NK-92 (cell line): ENCODE data around the gene TMEM38B.
"Not testable (repeated sequence)": the region's sequence is repeated elsewhere in the genome, so short reads cannot be mapped to it uniquely, and the experiment has no call there.

Experiments
- DNase-seq: peaks from one replicate; lab custom pipeline; 2025; ENCODE audit not compliant: unreplicated experiment; lab: John Stamatoyannopoulos, UW

TMEM38B gene

GRCh38 chr9:105714020-105714331, 19.6 kb downstream of the TMEM38B start:
- DNase-seq = no peak

- no peak for DNase-seq
Measured at GRCh38 chr9:105716146-105716545, 21.8 kb downstream of the TMEM38B start.

- no peak for DNase-seq
Measured at GRCh38 chr9:105722099-105722498, 27.8 kb downstream of the TMEM38B start.

- DNase-seq = no peak
Measured at GRCh38 chr9:105725370-105725769, 31.0 kb downstream of the TMEM38B start.

- DNase-seq = not testable (repeated sequence)
Measured at GRCh38 chr9:105728230-105728629, 33.9 kb downstream of the TMEM38B start.

GRCh38 chr9:105731420-105731819, 37.1 kb downstream of the TMEM38B start:
- DNase-seq = not testable (repeated sequence)

- no peak for DNase-seq
Measured at GRCh38 chr9:105735366-105735765, 41.0 kb downstream of the TMEM38B start.

GRCh38 chr9:105737205-105737604, 42.9 kb downstream of the TMEM38B start:
- no peak for DNase-seq

- no peak for DNase-seq
Measured at GRCh38 chr9:105742088-105742487, 47.7 kb downstream of the TMEM38B start.

GRCh38 chr9:105747325-105747724, 53.0 kb downstream of the TMEM38B start:
- not testable (repeated sequence) for DNase-seq

- no peak for DNase-seq
Measured at GRCh38 chr9:105751761-105752160, 57.4 kb downstream of the TMEM38B start.

- no peak for DNase-seq
Measured at GRCh38 chr9:105757496-105758251, 63.3 kb downstream of the TMEM38B start.

GRCh38 chr9:105760053-105760452, 65.7 kb downstream of the TMEM38B start:
- DNase-seq = no peak

- not testable (repeated sequence) for DNase-seq
Measured at GRCh38 chr9:105782561-105783494, 88.5 kb downstream of the TMEM38B start.

- DNase-seq = not testable (repeated sequence)
Measured at GRCh38 chr9:105783495-105783872, 89.1 kb downstream of the TMEM38B start.

GRCh38 chr9:105786796-105787195, 92.5 kb downstream of the TMEM38B start:
- DNase-seq = not testable (repeated sequence)

GRCh38 chr9:105816202-105816744, 121.9 kb downstream of the TMEM38B start:
- DNase-seq = no peak

GRCh38 chr9:105816981-105817380, 122.6 kb downstream of the TMEM38B start:
- DNase-seq = no peak

GRCh38 chr9:105818903-105819302, 124.6 kb downstream of the TMEM38B start:
- DNase-seq = no peak

GRCh38 chr9:105822814-105823213, 128.5 kb downstream of the TMEM38B start:
- no peak for DNase-seq
